Measurements from ENCODE around the gene SMURF1.
"Not testable (repeated sequence)": the region's sequence is repeated elsewhere in the genome, so short reads cannot be mapped to it uniquely, and the experiment has no call there.

The SMURF1 gene

GRCh38 chr7:99121496-99122021 lies 22.3 kb downstream of the SMURF1 start:
- DNase-seq (ENCODE audit: low read depth in 2 of 2), result no peak

GRCh38 chr7:99120916-99121315 lies 23.0 kb downstream of the SMURF1 start:
- DNase-seq (ENCODE audit: low read depth in 2 of 2), result no peak

GRCh38 chr7:99120501-99120900 lies 23.4 kb downstream of the SMURF1 start:
- DNase-seq (ENCODE audit: low read depth in 2 of 2), result no peak

GRCh38 chr7:99118077-99118476 lies 25.8 kb downstream of the SMURF1 start:
- no peak for DNase-seq (ENCODE audit: low read depth in 2 of 2)

GRCh38 chr7:99116144-99116543 lies 27.8 kb downstream of the SMURF1 start:
- no peak for DNase-seq (ENCODE audit: low read depth in 2 of 2)

GRCh38 chr7:99115379-99115778 lies 28.5 kb downstream of the SMURF1 start:
- no peak for DNase-seq (ENCODE audit: low read depth in 2 of 2)

- no peak for DNase-seq (ENCODE audit: low read depth in 2 of 2)
Observed at GRCh38 chr7:99112979-99113378, 30.9 kb downstream of the SMURF1 start.

GRCh38 chr7:99112097-99112496 lies 31.8 kb downstream of the SMURF1 start:
- DNase-seq (ENCODE audit: low read depth in 2 of 2), result no peak

- DNase-seq (ENCODE audit: low read depth in 2 of 2), result no peak
Observed at GRCh38 chr7:99111591-99111990, 32.3 kb downstream of the SMURF1 start.

GRCh38 chr7:99109108-99110051 lies 34.5 kb downstream of the SMURF1 start:
- no peak for DNase-seq (ENCODE audit: low read depth in 2 of 2)

GRCh38 chr7:99108613-99109012 lies 35.3 kb downstream of the SMURF1 start:
- no peak for DNase-seq (ENCODE audit: low read depth in 2 of 2)

GRCh38 chr7:99106821-99107241 lies 37.1 kb downstream of the SMURF1 start:
- no peak for DNase-seq (ENCODE audit: low read depth in 2 of 2)

- no peak for DNase-seq (ENCODE audit: low read depth in 2 of 2)
Observed at GRCh38 chr7:99106411-99106810, 37.5 kb downstream of the SMURF1 start.

- DNase-seq (ENCODE audit: low read depth in 2 of 2), result no peak
Observed at GRCh38 chr7:99105756-99106155, 38.2 kb downstream of the SMURF1 start.

- no peak for DNase-seq (ENCODE audit: low read depth in 2 of 2)
Observed at GRCh38 chr7:99104631-99105030, 39.3 kb downstream of the SMURF1 start.

GRCh38 chr7:99103836-99104235 lies 40.1 kb downstream of the SMURF1 start:
- DNase-seq (ENCODE audit: low read depth in 2 of 2), result not testable (repeated sequence)

GRCh38 chr7:99102809-99103690 lies 40.9 kb downstream of the SMURF1 start:
- no peak for DNase-seq (ENCODE audit: low read depth in 2 of 2)

- no peak for DNase-seq (ENCODE audit: low read depth in 2 of 2)
Observed at GRCh38 chr7:99102361-99102760, 41.5 kb downstream of the SMURF1 start.

- DNase-seq (ENCODE audit: low read depth in 2 of 2), result not testable (repeated sequence)
Observed at GRCh38 chr7:99101516-99101915, 42.4 kb downstream of the SMURF1 start.

GRCh38 chr7:99099499-99100077 lies 44.3 kb downstream of the SMURF1 start:
- no peak for DNase-seq (ENCODE audit: low read depth in 2 of 2)

GRCh38 chr7:99098824-99099498 lies 44.9 kb downstream of the SMURF1 start:
- no peak for DNase-seq (ENCODE audit: low read depth in 2 of 2)
